Ascending aorta (tissue), 2 donors: Measurements from ENCODE around the gene RHBDL1. TPM values are rescaled to one million over a fixed set of nuclear protein-coding genes. Genes with fewer than 3 reads are reported as not detected.

Experiments
- DNase-seq, 2 donors: peaks; one replicate each; pipeline ENCODE4 v3.0.0-alpha.2; 2019; ENCODE audit warnings: low spot score in 2 of 2
- H3K27ac ChIP-seq, 2 donors: fragments of 200-600 bp; sonication (generic); one replicate each; pipeline ENCODE4 v1.5.1; 2016 to 2017; ENCODE audit warnings: mild to moderate bottlenecking in 1 of 2
- H3K27me3 ChIP-seq: fragments of 200-600 bp; sonication (generic); one replicate; pipeline ENCODE4 v1.5.1; 2017
- H3K36me3 ChIP-seq, 2 donors: fragments of 200-600 bp; sonication (generic); one replicate each; pipeline ENCODE4 v1.5.1; 2016
- H3K4me1 ChIP-seq, 2 donors: fragments of 200-600 bp; sonication (generic); one replicate each; pipeline ENCODE4 v1.5.1; 2016 to 2017; ENCODE audit warnings: mild to moderate bottlenecking in 1 of 2
- H3K4me3 ChIP-seq, 2 donors: fragments of 200-600 bp; sonication (generic); one replicate each; pipeline ENCODE4 v1.5.1; 2016 to 2017; ENCODE audit warnings: mild to moderate bottlenecking in 1 of 2
- H3K9me3 ChIP-seq, 2 donors: fragments of 200-600 bp; sonication (generic); one replicate each; pipeline ENCODE4 v1.5.1; 2016
- intact Hi-C: fragments of 100-400 bp; cut with DNase I; formaldehyde crosslinking; loops from one replicate; pipeline ENCODE4 v1.15.1; 2023
- total RNA-seq: library from RNA; depleted of rRNA; stranded (reverse); fragments of >200 nt; gene quantifications from one replicate; pipeline ENCODE4 v1.1.0, GENCODE V29; 2016
- TF ChIP-seq, protein P1 (sequence below), 3 experiments: fragments of 200-600 bp in 2 of 3; fragments of 450-650 bp in 1 of 3; sonication (generic) in 2 of 3; IDR thresholded peaks; one replicate each; pipeline ENCODE4 v1.5.1; 2016 to 2019; ENCODE audit warnings: antibody characterized with exemption in 3 of 3, mild to moderate bottlenecking in 1 of 3, moderate library complexity in 1 of 3

The RHBDL1 gene
- total RNA-seq, 1 donor from 2014 or later: 1.1 TPM

GRCh38 chr16:684071-684794, 8.8 kb downstream of the RHBDL1 start, which contains the start of gene JMJD8:
Gene JMJD8 (minus strand): TSS chr16:684334. CDS start chr16:684319, 15 bp downstream.
- Histone ChIP-seq H3K4me3 (peak within 1 kb of the TSS; percentile 64 to 69), H3K36me3 (peaks cover 20 to 36% of the 10 kb centered on the region in 2 donors), H3K27ac (peak within 1 kb of the TSS; percentile 68 to 72), H3K27me3 (no peaks in the 10 kb centered on the region), H3K4me1 (peaks cover 25 to 43% of the 10 kb centered on the region in 2 donors), H3K9me3 (no peaks in the 10 kb centered on the region)
- TF ChIP-seq, protein P1, sequence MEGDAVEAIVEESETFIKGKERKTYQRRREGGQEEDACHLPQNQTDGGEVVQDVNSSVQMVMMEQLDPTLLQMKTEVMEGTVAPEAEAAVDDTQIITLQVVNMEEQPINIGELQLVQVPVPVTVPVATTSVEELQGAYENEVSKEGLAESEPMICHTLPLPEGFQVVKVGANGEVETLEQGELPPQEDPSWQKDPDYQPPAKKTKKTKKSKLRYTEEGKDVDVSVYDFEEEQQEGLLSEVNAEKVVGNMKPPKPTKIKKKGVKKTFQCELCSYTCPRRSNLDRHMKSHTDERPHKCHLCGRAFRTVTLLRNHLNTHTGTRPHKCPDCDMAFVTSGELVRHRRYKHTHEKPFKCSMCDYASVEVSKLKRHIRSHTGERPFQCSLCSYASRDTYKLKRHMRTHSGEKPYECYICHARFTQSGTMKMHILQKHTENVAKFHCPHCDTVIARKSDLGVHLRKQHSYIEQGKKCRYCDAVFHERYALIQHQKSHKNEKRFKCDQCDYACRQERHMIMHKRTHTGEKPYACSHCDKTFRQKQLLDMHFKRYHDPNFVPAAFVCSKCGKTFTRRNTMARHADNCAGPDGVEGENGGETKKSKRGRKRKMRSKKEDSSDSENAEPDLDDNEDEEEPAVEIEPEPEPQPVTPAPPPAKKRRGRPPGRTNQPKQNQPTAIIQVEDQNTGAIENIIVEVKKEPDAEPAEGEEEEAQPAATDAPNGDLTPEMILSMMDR (IDR thresholded peaks at IDR 0.05): no peak
- intact Hi-C loops: no loop called here
- peak; percentile 85 to 98 for DNase-seq

DNA sequence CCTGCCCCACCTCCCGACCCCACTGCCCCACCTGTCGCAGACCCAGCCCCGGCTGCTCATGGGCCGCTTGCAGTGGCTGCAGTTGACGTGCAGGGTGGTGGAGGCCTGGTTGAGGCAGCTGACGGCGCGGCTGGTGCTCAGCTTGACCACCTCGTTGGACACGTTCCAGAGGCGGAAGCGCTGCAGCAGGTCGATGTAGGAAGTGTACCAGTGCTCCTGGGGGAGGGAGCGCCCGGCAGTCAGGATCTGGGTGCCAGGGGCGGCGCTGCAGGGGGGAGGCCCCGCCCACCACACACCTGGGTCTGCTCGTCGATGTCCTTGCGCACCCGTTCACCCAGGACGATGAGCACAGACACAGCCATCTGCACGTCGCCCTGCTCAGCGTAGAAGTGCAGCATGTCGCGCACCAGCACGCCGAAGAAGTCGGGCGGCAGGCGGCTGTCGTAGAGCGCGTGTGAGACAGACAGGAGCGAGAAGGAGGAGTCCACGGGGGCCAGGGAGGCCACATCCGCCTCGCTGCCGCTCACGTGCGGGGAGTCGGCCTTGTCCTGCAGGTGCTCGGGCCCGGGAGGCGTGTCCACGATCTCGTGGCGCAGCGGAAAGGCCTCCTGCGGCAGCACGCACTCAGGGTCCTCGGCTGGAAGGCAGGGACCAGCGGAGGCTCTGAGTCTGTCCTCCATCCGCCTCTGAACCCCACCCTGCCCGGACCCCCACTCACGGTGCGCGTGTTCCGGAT, 9.7 kb downstream of the RHBDL1 start:
- intact Hi-C loops: no loop called here
- TF ChIP-seq, protein P1 (IDR thresholded peaks at IDR 0.05): no peak
- Histone ChIP-seq H3K9me3 (no peaks in the 10 kb centered on the region), H3K4me1 (peaks cover 31 to 50% of the 10 kb centered on the region in 2 donors), H3K27ac (peak overlapping the region; percentile 68 to 72), H3K36me3 (peaks cover 20 to 36% of the 10 kb centered on the region in 2 donors), H3K4me3 (peak overlapping the region in 1 of 2 donors; percentile 69), H3K27me3 (no peaks in the 10 kb centered on the region)
- DNase-seq: no peak

DNA sequence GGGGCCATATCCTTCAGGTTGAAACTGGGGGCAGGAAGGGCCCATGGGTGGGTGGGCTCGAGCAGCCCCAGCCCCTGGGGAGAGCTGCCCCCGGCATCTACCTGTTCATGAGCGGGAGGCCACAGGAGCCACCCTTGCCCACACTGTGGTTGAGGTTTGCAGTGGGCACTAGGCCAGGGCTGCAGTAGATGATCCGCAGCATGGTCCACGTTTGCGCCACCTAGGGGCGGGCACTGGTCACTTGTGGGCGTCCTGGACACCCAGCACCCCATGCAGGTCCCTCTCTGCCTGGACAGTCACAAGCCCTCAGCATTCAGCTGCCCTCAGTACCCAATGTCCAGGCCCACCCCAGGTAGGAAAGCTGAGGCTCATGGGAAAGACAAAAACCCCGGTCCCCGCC, 10.5 kb downstream of the RHBDL1 start:
- H3K4me1 ChIP-seq: peaks cover 26 to 46% of the 10 kb centered on the region in 2 donors
- TF ChIP-seq, protein P1 (IDR thresholded peaks at IDR 0.05): peak in 1 of 3 experiments; percentile 19

DNA sequence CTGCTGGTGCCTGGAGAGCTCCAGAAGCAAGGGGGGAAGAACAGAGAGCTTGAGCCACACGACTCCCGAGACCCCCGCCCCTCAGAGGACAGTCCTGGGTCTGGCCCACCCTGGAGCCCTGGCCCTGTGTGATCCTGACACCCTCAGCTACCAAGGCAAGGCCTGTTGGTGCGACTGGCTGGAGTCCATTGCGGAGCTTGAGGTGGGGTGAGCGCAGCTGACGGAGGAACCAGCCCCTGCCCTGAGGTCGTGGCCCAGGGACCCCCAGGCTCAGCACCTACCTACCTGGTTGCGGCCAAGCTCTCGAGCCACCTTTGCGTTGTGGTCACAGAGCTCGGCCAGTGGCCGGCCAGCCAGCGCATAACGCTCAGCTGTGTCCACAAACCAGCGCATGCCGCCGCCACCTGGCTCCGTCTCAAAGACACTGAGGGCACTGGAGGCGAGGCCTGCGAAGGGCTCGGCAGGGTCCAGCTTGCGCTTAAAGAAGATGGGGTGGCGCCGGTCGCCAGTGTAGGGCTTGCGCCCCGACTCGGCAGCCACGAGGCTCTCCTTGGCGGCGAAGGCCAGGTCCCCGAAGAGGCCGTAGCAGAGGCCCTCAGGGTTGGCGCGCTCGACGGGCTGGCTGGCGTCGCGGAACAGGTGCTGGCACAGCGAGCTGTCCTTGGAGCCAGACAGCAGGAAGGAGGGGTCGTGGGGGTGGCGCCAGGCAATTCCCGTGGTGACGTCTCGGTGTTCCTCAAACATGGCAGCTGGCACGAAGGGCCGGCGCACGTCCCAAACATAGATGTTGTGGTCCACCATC, 11.2 kb downstream of the RHBDL1 start:
- H3K4me1 ChIP-seq: peaks cover 19 to 39% of the 10 kb centered on the region in 2 donors
- DNase-seq: no peak
- no peaks in the 10 kb centered on the region for H3K9me3 ChIP-seq
- peaks cover 19 to 33% of the 10 kb centered on the region in 2 donors for H3K36me3 ChIP-seq
- no peaks in the 10 kb centered on the region for H3K27me3 ChIP-seq
- no peak overlapping the region for H3K27ac ChIP-seq
- H3K4me3 ChIP-seq: no peak overlapping the region
- intact Hi-C loops: no loop called here
- TF ChIP-seq, protein P1 (IDR thresholded peaks at IDR 0.05): no peak

More for the DNA sequence above, 10.5 kb downstream of the RHBDL1 start:
- Histone ChIP-seq H3K9me3 (no peaks in the 10 kb centered on the region), H3K36me3 (peaks cover 20 to 36% of the 10 kb centered on the region in 2 donors), H3K27ac (no peak overlapping the region), H3K27me3 (no peaks in the 10 kb centered on the region), H3K4me3 (no peak overlapping the region)
- DNase-seq: no peak
- intact Hi-C loops: no loop called here

DNA sequence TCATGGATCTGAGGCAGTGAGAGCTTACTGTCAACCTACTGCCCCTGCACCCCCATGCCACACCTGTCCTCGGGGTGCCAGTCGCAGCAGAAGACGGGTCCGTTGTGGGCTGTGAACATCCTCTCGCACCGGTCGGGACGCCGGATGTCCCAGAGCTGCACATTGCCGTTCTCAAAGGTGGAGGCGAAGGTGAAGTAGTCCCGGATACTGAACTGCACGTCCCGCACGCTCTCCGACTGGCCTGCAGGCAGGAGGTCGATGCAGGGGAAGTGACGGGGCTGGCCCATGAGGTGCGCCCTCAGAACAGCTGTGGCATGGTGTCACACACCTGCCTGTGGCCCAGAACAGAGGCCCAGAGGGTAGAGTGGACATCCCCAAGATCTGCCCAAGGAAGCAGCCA, 12.0 kb downstream of the RHBDL1 start:
- no peak for DNase-seq
- Histone ChIP-seq H3K4me1 (peaks cover 17 to 32% of the 10 kb centered on the region in 2 donors), H3K27ac (no peak overlapping the region), H3K36me3 (peaks cover 11 to 24% of the 10 kb centered on the region in 2 donors), H3K9me3 (no peaks in the 10 kb centered on the region), H3K4me3 (no peak overlapping the region), H3K27me3 (no peaks in the 10 kb centered on the region)
- TF ChIP-seq, protein P1 (IDR thresholded peaks at IDR 0.05): no peak
- intact Hi-C loops: no loop called here
